Measurements from ENCODE around the gene CD58.
A peak's percentile ranks its signal among the peaks of the same experiment; 100 is the strongest.

Gene CD58

GRCh38 chr1:116475850-116476218, 95.0 kb downstream of the CD58 start:
- WGBS (ENCODE audit: extremely low coverage, insufficient coverage, low lambda C conversion rate), result no CpG with 5 or more reads among the region's 7 CpGs
- DNase-seq, result no peak

GRCh38 chr1:116474921-116475849, 95.6 kb downstream of the CD58 start:
- Histone ChIP-seq H3K4me1 (ENCODE audit: control insufficient read depth, low read depth, low read length) (peaks cover 11% of the 10 kb centered on the region), H3K27ac (ENCODE audit: low read depth, low read length) (no peak overlapping the region)

More at GRCh38 chr1:116475850-116476218, 95.0 kb downstream of the CD58 start:
- H4K8ac ChIP-seq (ENCODE audit: low read depth, low read length), result no peak overlapping the region
- H2BK5ac ChIP-seq (ENCODE audit: low read length), result no peak overlapping the region
- no peak overlapping the region for H2BK120ac ChIP-seq (ENCODE audit: low read depth, low read length)
- H3K4me3 ChIP-seq (ENCODE audit: low read length), result no peak overlapping the region
- H3K18ac ChIP-seq (ENCODE audit: low read length), result no peak overlapping the region
- H2AK5ac ChIP-seq (ENCODE audit: low read length), result no peak overlapping the region
- no peaks in the 10 kb centered on the region for H3K27me3 ChIP-seq (ENCODE audit: insufficient read depth, low read length, poor library complexity)
- no peak overlapping the region for H3K9ac ChIP-seq (ENCODE audit: low read length)
- peaks cover 11% of the 10 kb centered on the region for H3K4me1 ChIP-seq (ENCODE audit: control insufficient read depth, low read depth, low read length)
- no peak overlapping the region for H3K4me2 ChIP-seq (ENCODE audit: low read length)
- no peaks in the 10 kb centered on the region for H3K36me3 ChIP-seq (ENCODE audit: control insufficient read depth, insufficient read depth, low read length)
- H3K27ac ChIP-seq (ENCODE audit: low read depth, low read length), result no peak overlapping the region
- no peak overlapping the region for H3K56ac ChIP-seq (ENCODE audit: low read length)
- no peaks in the 10 kb centered on the region for H3K79me2 ChIP-seq (ENCODE audit: control insufficient read depth, insufficient read depth, low read length)
- H3K4ac ChIP-seq (ENCODE audit: low read depth, low read length), result no peak overlapping the region
- no peak overlapping the region for H4K5ac ChIP-seq (ENCODE audit: low read length)
- no peaks in the 10 kb centered on the region for H3K79me1 ChIP-seq (ENCODE audit: low read length)
- no peak overlapping the region for H3K23ac ChIP-seq (ENCODE audit: low read length)
- no peak overlapping the region for H2BK15ac ChIP-seq (replicated peaks; ENCODE audit: low read depth)

GRCh38 chr1:116472431-116472961, 98.3 kb downstream of the CD58 start:
- Histone ChIP-seq H3K27me3 (ENCODE audit: insufficient read depth, low read length, poor library complexity) (no peaks in the 10 kb centered on the region), H3K56ac (ENCODE audit: low read length) (no peak overlapping the region), H3K79me1 (ENCODE audit: low read length) (no peaks in the 10 kb centered on the region), H4K5ac (ENCODE audit: low read length) (no peak overlapping the region), H3K27ac (ENCODE audit: low read depth, low read length) (peak overlapping the region; percentile 36), H2BK5ac (ENCODE audit: low read length) (no peak overlapping the region), H2BK15ac (replicated peaks; ENCODE audit: low read depth) (no peak overlapping the region), H3K4me1 (ENCODE audit: control insufficient read depth, low read depth, low read length) (peaks cover 7% of the 10 kb centered on the region), H3K4me3 (ENCODE audit: low read length) (no peak overlapping the region), H3K4ac (ENCODE audit: low read depth, low read length) (no peak overlapping the region), H2BK120ac (ENCODE audit: low read depth, low read length) (no peak overlapping the region), H3K9ac (ENCODE audit: low read length) (no peak overlapping the region), H3K23ac (ENCODE audit: low read length) (no peak overlapping the region), H3K4me2 (ENCODE audit: low read length) (no peak overlapping the region), H3K79me2 (ENCODE audit: control insufficient read depth, insufficient read depth, low read length) (no peaks in the 10 kb centered on the region), H3K18ac (ENCODE audit: low read length) (no peak overlapping the region), H2AK5ac (ENCODE audit: low read length) (no peak overlapping the region), H4K8ac (ENCODE audit: low read depth, low read length) (no peak overlapping the region), H3K36me3 (ENCODE audit: control insufficient read depth, insufficient read depth, low read length) (no peaks in the 10 kb centered on the region)
- DNase-seq, result peak; percentile 53
- no CpG with 5 or more reads among the region's 3 CpGs for WGBS (ENCODE audit: extremely low coverage, insufficient coverage, low lambda C conversion rate)

More at GRCh38 chr1:116474921-116475849, 95.6 kb downstream of the CD58 start:
- Histone ChIP-seq H3K56ac (ENCODE audit: low read length) (no peak overlapping the region), H4K5ac (ENCODE audit: low read length) (no peak overlapping the region), H2BK15ac (replicated peaks; ENCODE audit: low read depth) (no peak overlapping the region), H3K79me2 (ENCODE audit: control insufficient read depth, insufficient read depth, low read length) (no peaks in the 10 kb centered on the region), H3K9ac (ENCODE audit: low read length) (no peak overlapping the region), H4K8ac (ENCODE audit: low read depth, low read length) (no peak overlapping the region), H3K79me1 (ENCODE audit: low read length) (no peaks in the 10 kb centered on the region), H3K23ac (ENCODE audit: low read length) (no peak overlapping the region), H3K36me3 (ENCODE audit: control insufficient read depth, insufficient read depth, low read length) (no peaks in the 10 kb centered on the region), H2AK5ac (ENCODE audit: low read length) (no peak overlapping the region), H3K4ac (ENCODE audit: low read depth, low read length) (no peak overlapping the region), H2BK5ac (ENCODE audit: low read length) (no peak overlapping the region), H3K4me2 (ENCODE audit: low read length) (no peak overlapping the region), H2BK120ac (ENCODE audit: low read depth, low read length) (no peak overlapping the region), H3K4me3 (ENCODE audit: low read length) (no peak overlapping the region), H3K18ac (ENCODE audit: low read length) (no peak overlapping the region), H3K27me3 (ENCODE audit: insufficient read depth, low read length, poor library complexity) (no peaks in the 10 kb centered on the region)
- DNase-seq, result no peak
- no CpG with 5 or more reads among the region's 14 CpGs for WGBS (ENCODE audit: extremely low coverage, insufficient coverage, low lambda C conversion rate)

GRCh38 chr1:116471241-116471640, 99.6 kb downstream of the CD58 start:
- Histone ChIP-seq H2AK5ac (ENCODE audit: low read length) (no peak overlapping the region), H3K27ac (ENCODE audit: low read depth, low read length) (no peak overlapping the region), H4K8ac (ENCODE audit: low read depth, low read length) (no peak overlapping the region), H2BK120ac (ENCODE audit: low read depth, low read length) (no peak overlapping the region), H4K5ac (ENCODE audit: low read length) (no peak overlapping the region), H3K36me3 (ENCODE audit: control insufficient read depth, insufficient read depth, low read length) (no peaks in the 10 kb centered on the region), H2BK15ac (replicated peaks; ENCODE audit: low read depth) (no peak overlapping the region), H3K4me1 (ENCODE audit: control insufficient read depth, low read depth, low read length) (peaks cover 7% of the 10 kb centered on the region), H3K56ac (ENCODE audit: low read length) (no peak overlapping the region), H3K79me2 (ENCODE audit: control insufficient read depth, insufficient read depth, low read length) (no peaks in the 10 kb centered on the region), H3K27me3 (ENCODE audit: insufficient read depth, low read length, poor library complexity) (no peaks in the 10 kb centered on the region), H3K4me2 (ENCODE audit: low read length) (no peak overlapping the region), H2BK5ac (ENCODE audit: low read length) (no peak overlapping the region), H3K23ac (ENCODE audit: low read length) (no peak overlapping the region), H3K9ac (ENCODE audit: low read length) (no peak overlapping the region), H3K18ac (ENCODE audit: low read length) (no peak overlapping the region), H3K79me1 (ENCODE audit: low read length) (no peaks in the 10 kb centered on the region), H3K4me3 (ENCODE audit: low read length) (no peak overlapping the region), H3K4ac (ENCODE audit: low read depth, low read length) (no peak overlapping the region)
- DNase-seq, result no peak
- no CpG with 5 or more reads among the region's 4 CpGs for WGBS (ENCODE audit: extremely low coverage, insufficient coverage, low lambda C conversion rate)

GRCh38 chr1:116470671-116471070, 100.2 kb downstream of the CD58 start:
- H2BK15ac ChIP-seq (replicated peaks; ENCODE audit: low read depth), result no peak overlapping the region
- no peaks in the 10 kb centered on the region for H3K27me3 ChIP-seq (ENCODE audit: insufficient read depth, low read length, poor library complexity)

More at GRCh38 chr1:116470671-116471070, 100.2 kb downstream of the CD58 start:
- Histone ChIP-seq H3K4me2 (ENCODE audit: low read length) (no peak overlapping the region), H3K23ac (ENCODE audit: low read length) (no peak overlapping the region), H4K8ac (ENCODE audit: low read depth, low read length) (no peak overlapping the region), H2BK5ac (ENCODE audit: low read length) (no peak overlapping the region), H4K5ac (ENCODE audit: low read length) (no peak overlapping the region), H3K4ac (ENCODE audit: low read depth, low read length) (no peak overlapping the region), H3K4me1 (ENCODE audit: control insufficient read depth, low read depth, low read length) (peaks cover 7% of the 10 kb centered on the region), H3K27ac (ENCODE audit: low read depth, low read length) (no peak overlapping the region), H2BK120ac (ENCODE audit: low read depth, low read length) (no peak overlapping the region), H3K56ac (ENCODE audit: low read length) (no peak overlapping the region), H2AK5ac (ENCODE audit: low read length) (no peak overlapping the region), H3K9ac (ENCODE audit: low read length) (no peak overlapping the region), H3K36me3 (ENCODE audit: control insufficient read depth, insufficient read depth, low read length) (no peaks in the 10 kb centered on the region), H3K79me2 (ENCODE audit: control insufficient read depth, insufficient read depth, low read length) (no peaks in the 10 kb centered on the region), H3K18ac (ENCODE audit: low read length) (no peak overlapping the region), H3K4me3 (ENCODE audit: low read length) (no peak overlapping the region), H3K79me1 (ENCODE audit: low read length) (no peaks in the 10 kb centered on the region)
- no peak for DNase-seq
- no CpG with 5 or more reads among the region's 1 CpG for whole genome bisulfite sequencing (ENCODE audit: extremely low coverage, insufficient coverage, low lambda C conversion rate)
